WTC11 (cell line): ENCODE data around the gene NME2. TPM values are rescaled to one million over a fixed set of nuclear protein-coding genes. Genes with fewer than 3 reads are reported as not detected.

ENCODE experiments used
- CREM ChIP-seq: sonication (generic); formaldehyde crosslinking; IDR thresholded peaks from 2 replicates; pipeline ENCODE4 v1.8.1; 2022; ENCODE audit warnings: mild to moderate bottlenecking, missing genetic modification reagents, moderate library complexity
- FOXK1 ChIP-seq: sonication (generic); formaldehyde crosslinking; IDR thresholded peaks from 2 replicates; pipeline ENCODE4 v1.8.0; 2022; ENCODE audit warnings: mild to moderate bottlenecking, moderate library complexity, missing genetic modification reagents
- FOXP4 ChIP-seq: sonication (generic); formaldehyde crosslinking; IDR thresholded peaks from 2 replicates; pipeline ENCODE4 v1.8.0; 2022; ENCODE audit warnings: mild to moderate bottlenecking, missing genetic modification reagents
- IRF2 ChIP-seq: sonication (generic); formaldehyde crosslinking; IDR thresholded peaks from 2 replicates; pipeline ENCODE4 v1.8.0; 2022; ENCODE audit warnings: low read depth, missing genetic modification reagents, borderline replicate concordance
- MYBL2 ChIP-seq: sonication (generic); formaldehyde crosslinking; IDR thresholded peaks from 2 replicates; pipeline ENCODE4 v1.8.1; 2023; ENCODE audit warnings: mild to moderate bottlenecking, moderate library complexity, missing genetic modification reagents
- NFATC4 ChIP-seq: fragments of 250-450 bp; sonication (Bioruptor Pico); IDR thresholded peaks from 2 replicates; pipeline ENCODE4 v1.9.0; 2021; ENCODE audit warnings: mild to moderate bottlenecking
- OVOL2 ChIP-seq: fragments of 250-450 bp; sonication (Bioruptor Pico); IDR thresholded peaks from 2 replicates; pipeline ENCODE4 v1.9.0; 2021; ENCODE audit warnings: mild to moderate bottlenecking, borderline replicate concordance
- SMAD4 ChIP-seq: sonication (generic); formaldehyde crosslinking; IDR thresholded peaks from 2 replicates; pipeline ENCODE4 v1.8.0; 2022; ENCODE audit warnings: mild to moderate bottlenecking, missing genetic modification reagents
- TEAD1 ChIP-seq: sonication (generic); formaldehyde crosslinking; IDR thresholded peaks from 2 replicates; pipeline ENCODE4 v1.8.0; 2022; ENCODE audit warnings: mild to moderate bottlenecking, missing genetic modification reagents
- USF2 ChIP-seq: sonication (generic); formaldehyde crosslinking; IDR thresholded peaks from 2 replicates; pipeline ENCODE4 v1.8.1; 2023; ENCODE audit warnings: mild to moderate bottlenecking, missing genetic modification reagents, moderate library complexity
- ZNF281 ChIP-seq: sonication (generic); formaldehyde crosslinking; IDR thresholded peaks from 2 replicates; pipeline ENCODE4 v1.8.0; 2023; ENCODE audit warnings: mild to moderate bottlenecking, missing genetic modification reagents
- ZNF317 ChIP-seq: sonication (generic); formaldehyde crosslinking; IDR thresholded peaks from 2 replicates; pipeline ENCODE4 v1.8.1; 2023; ENCODE audit warnings: low read depth, mild to moderate bottlenecking, moderate library complexity, missing genetic modification reagents, borderline replicate concordance
- ZNF671 ChIP-seq: fragments of 250-450 bp; sonication (Bioruptor Pico); IDR thresholded peaks from 2 replicates; pipeline ENCODE4 v1.8.0; 2021; ENCODE audit warnings: mild to moderate bottlenecking
- total RNA-seq: library from RNA; stranded (reverse); gene quantifications from 3 replicates; pipeline ENCODE4 v1.2.3, GENCODE V29; 2021
- TF ChIP-seq, protein P1 (sequence below): sonication (generic); formaldehyde crosslinking; IDR thresholded peaks from 2 replicates; pipeline ENCODE4 v1.8.0; 2023; ENCODE audit warnings: missing genetic modification reagents, mild to moderate bottlenecking, borderline replicate concordance
- TF ChIP-seq, protein P2 (sequence below): sonication (generic); formaldehyde crosslinking; IDR thresholded peaks from 2 replicates; pipeline ENCODE4 v1.8.1; 2023; ENCODE audit warnings: mild to moderate bottlenecking, missing genetic modification reagents
- TF ChIP-seq, protein P3 (sequence below): sonication (generic); formaldehyde crosslinking; IDR thresholded peaks from 2 replicates; pipeline ENCODE4 v1.8.1; 2023; ENCODE audit warnings: mild to moderate bottlenecking, moderate library complexity, missing genetic modification reagents
- TF ChIP-seq, protein P4 (sequence below): sonication (generic); formaldehyde crosslinking; conservative IDR thresholded peaks from 2 replicates; pipeline ENCODE4 v1.8.1; 2023; ENCODE audit warnings: mild to moderate bottlenecking, low read depth, missing genetic modification reagents, moderate library complexity

NME2 gene
- total RNA-seq, 1 experiment from 2014 or later: 746 TPM

GRCh38 chr17:51153210-51154072 is 12.8 kb upstream of the NME2 start, which contains the start of gene NME1 (continued):
- TF ChIP-seq, protein P1, sequence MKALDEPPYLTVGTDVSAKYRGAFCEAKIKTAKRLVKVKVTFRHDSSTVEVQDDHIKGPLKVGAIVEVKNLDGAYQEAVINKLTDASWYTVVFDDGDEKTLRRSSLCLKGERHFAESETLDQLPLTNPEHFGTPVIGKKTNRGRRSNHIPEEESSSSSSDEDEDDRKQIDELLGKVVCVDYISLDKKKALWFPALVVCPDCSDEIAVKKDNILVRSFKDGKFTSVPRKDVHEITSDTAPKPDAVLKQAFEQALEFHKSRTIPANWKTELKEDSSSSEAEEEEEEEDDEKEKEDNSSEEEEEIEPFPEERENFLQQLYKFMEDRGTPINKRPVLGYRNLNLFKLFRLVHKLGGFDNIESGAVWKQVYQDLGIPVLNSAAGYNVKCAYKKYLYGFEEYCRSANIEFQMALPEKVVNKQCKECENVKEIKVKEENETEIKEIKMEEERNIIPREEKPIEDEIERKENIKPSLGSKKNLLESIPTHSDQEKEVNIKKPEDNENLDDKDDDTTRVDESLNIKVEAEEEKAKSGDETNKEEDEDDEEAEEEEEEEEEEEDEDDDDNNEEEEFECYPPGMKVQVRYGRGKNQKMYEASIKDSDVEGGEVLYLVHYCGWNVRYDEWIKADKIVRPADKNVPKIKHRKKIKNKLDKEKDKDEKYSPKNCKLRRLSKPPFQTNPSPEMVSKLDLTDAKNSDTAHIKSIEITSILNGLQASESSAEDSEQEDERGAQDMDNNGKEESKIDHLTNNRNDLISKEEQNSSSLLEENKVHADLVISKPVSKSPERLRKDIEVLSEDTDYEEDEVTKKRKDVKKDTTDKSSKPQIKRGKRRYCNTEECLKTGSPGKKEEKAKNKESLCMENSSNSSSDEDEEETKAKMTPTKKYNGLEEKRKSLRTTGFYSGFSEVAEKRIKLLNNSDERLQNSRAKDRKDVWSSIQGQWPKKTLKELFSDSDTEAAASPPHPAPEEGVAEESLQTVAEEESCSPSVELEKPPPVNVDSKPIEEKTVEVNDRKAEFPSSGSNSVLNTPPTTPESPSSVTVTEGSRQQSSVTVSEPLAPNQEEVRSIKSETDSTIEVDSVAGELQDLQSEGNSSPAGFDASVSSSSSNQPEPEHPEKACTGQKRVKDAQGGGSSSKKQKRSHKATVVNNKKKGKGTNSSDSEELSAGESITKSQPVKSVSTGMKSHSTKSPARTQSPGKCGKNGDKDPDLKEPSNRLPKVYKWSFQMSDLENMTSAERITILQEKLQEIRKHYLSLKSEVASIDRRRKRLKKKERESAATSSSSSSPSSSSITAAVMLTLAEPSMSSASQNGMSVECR (CRISPR knock-in tag): peak; percentile 93; the same call in 1 of the 2 replicates
- no peak for TF ChIP-seq IRF2 (CRISPR knock-in tag)
- TF ChIP-seq NFATC4 (CRISPR knock-in tag): peak; percentile 20; the same call in 1 of the 2 replicates
- TF ChIP-seq FOXK1: peak; percentile 95
- TF ChIP-seq OVOL2 (CRISPR knock-in tag): no peak
- TF ChIP-seq, protein P2, sequence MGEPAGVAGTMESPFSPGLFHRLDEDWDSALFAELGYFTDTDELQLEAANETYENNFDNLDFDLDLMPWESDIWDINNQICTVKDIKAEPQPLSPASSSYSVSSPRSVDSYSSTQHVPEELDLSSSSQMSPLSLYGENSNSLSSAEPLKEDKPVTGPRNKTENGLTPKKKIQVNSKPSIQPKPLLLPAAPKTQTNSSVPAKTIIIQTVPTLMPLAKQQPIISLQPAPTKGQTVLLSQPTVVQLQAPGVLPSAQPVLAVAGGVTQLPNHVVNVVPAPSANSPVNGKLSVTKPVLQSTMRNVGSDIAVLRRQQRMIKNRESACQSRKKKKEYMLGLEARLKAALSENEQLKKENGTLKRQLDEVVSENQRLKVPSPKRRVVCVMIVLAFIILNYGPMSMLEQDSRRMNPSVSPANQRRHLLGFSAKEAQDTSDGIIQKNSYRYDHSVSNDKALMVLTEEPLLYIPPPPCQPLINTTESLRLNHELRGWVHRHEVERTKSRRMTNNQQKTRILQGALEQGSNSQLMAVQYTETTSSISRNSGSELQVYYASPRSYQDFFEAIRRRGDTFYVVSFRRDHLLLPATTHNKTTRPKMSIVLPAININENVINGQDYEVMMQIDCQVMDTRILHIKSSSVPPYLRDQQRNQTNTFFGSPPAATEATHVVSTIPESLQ: no peak
- no peak for TF ChIP-seq SMAD4 (CRISPR knock-in tag)
- 0 out of 2 replicates have a peak, but pooled peaks have one; percentile 75 for TF ChIP-seq ZNF281 (CRISPR knock-in tag)
- TF ChIP-seq, protein P3, sequence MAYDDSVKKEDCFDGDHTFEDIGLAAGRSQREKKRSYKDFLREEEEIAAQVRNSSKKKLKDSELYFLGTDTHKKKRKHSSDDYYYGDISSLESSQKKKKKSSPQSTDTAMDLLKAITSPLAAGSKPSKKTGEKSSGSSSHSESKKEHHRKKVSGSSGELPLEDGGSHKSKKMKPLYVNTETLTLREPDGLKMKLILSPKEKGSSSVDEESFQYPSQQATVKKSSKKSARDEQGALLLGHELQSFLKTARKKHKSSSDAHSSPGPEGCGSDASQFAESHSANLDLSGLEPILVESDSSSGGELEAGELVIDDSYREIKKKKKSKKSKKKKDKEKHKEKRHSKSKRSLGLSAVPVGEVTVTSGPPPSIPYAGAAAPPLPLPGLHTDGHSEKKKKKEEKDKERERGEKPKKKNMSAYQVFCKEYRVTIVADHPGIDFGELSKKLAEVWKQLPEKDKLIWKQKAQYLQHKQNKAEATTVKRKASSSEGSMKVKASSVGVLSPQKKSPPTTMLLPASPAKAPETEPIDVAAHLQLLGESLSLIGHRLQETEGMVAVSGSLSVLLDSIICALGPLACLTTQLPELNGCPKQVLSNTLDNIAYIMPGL (CRISPR knock-in tag): peak; percentile 68; the same call in 1 of the 2 replicates
- TF ChIP-seq TEAD1: peak; percentile 96
- no peak for TF ChIP-seq ZNF671
- TF ChIP-seq CREM (CRISPR knock-in tag): peak; percentile 91
- peak; percentile 93 for TF ChIP-seq MYBL2 (CRISPR knock-in tag)
- no peak for TF ChIP-seq ZNF317 (CRISPR knock-in tag)
- TF ChIP-seq, protein P4, sequence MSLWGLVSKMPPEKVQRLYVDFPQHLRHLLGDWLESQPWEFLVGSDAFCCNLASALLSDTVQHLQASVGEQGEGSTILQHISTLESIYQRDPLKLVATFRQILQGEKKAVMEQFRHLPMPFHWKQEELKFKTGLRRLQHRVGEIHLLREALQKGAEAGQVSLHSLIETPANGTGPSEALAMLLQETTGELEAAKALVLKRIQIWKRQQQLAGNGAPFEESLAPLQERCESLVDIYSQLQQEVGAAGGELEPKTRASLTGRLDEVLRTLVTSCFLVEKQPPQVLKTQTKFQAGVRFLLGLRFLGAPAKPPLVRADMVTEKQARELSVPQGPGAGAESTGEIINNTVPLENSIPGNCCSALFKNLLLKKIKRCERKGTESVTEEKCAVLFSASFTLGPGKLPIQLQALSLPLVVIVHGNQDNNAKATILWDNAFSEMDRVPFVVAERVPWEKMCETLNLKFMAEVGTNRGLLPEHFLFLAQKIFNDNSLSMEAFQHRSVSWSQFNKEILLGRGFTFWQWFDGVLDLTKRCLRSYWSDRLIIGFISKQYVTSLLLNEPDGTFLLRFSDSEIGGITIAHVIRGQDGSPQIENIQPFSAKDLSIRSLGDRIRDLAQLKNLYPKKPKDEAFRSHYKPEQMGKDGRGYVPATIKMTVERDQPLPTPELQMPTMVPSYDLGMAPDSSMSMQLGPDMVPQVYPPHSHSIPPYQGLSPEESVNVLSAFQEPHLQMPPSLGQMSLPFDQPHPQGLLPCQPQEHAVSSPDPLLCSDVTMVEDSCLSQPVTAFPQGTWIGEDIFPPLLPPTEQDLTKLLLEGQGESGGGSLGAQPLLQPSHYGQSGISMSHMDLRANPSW (CRISPR knock-in tag): no peak
- peak; percentile 90 for TF ChIP-seq USF2 (CRISPR knock-in tag)
- TF ChIP-seq FOXP4 (CRISPR knock-in tag): peak; percentile 85; the same call in 1 of the 2 replicates
